A549 (cell line): Measurements from ENCODE around the gene TMEM144.

Source experiments
- CHD4 ChIP-seq: fragments of 200-600 bp; sonication (generic); IDR thresholded peaks from 2 replicates; pipeline ENCODE4 v1.6.1; 2016; ENCODE audit warnings: antibody characterized with exemption, mild to moderate bottlenecking, borderline replicate concordance
- HOXB5 ChIP-seq: fragments of 250-450 bp; sonication (Bioruptor Pico); IDR thresholded peaks from 2 replicates; pipeline ENCODE4 v1.5.0; 2020; ENCODE audit warnings: mild to moderate bottlenecking, moderate library complexity
- POLR2A ChIP-seq: IDR thresholded peaks from 2 replicates; pipeline ENCODE4 v1.6.1; 2012; ENCODE audit warnings: mild to moderate bottlenecking, low read length
- TF ChIP-seq, protein P1 (sequence below): IDR thresholded peaks from 2 replicates; pipeline ENCODE4 v1.6.1; 2012; ENCODE audit warnings: low read depth, borderline replicate concordance
- TF ChIP-seq, protein P2 (sequence below): fragments of >200 bp; sonication (Bioruptor Twin); formaldehyde crosslinking; IDR thresholded peaks from 3 replicates; pipeline ENCODE4 v1.5.1; 2016
- TF ChIP-seq, protein P3 (sequence below): fragments of >200 bp; sonication (Bioruptor Twin); formaldehyde crosslinking; IDR thresholded peaks from 3 replicates; pipeline ENCODE4 v1.6.1; 2016
- TF ChIP-seq, protein P4 (sequence below): fragments of 200-600 bp; sonication (generic); IDR thresholded peaks from 2 replicates; pipeline ENCODE4 v1.6.1; 2016; ENCODE audit warnings: antibody characterized with exemption, mild to moderate bottlenecking, moderate library complexity

DNA sequence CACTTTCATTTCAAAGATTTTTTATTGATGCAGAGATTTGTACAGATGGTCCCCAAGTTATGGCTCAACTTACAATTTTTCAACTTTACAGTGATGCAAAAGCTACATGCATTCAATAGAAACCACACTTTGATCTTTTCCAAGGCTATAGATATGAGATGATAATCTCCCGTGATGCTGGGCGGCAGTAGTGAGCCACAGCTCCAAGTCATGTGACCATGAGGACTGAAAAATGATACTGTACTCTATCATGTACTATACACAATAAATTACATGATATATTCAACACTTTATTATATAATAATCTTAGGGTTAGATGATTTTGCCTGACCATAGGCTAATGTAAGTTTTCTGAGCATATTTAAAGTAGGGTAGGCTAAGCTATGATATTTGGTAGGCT lies 23.5 kb upstream of the TMEM144 start:
- TF ChIP-seq HOXB5: no peak
- TF ChIP-seq, protein P1, sequence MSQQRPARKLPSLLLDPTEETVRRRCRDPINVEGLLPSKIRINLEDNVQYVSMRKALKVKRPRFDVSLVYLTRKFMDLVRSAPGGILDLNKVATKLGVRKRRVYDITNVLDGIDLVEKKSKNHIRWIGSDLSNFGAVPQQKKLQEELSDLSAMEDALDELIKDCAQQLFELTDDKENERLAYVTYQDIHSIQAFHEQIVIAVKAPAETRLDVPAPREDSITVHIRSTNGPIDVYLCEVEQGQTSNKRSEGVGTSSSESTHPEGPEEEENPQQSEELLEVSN: no peak
- TF ChIP-seq, protein P2, sequence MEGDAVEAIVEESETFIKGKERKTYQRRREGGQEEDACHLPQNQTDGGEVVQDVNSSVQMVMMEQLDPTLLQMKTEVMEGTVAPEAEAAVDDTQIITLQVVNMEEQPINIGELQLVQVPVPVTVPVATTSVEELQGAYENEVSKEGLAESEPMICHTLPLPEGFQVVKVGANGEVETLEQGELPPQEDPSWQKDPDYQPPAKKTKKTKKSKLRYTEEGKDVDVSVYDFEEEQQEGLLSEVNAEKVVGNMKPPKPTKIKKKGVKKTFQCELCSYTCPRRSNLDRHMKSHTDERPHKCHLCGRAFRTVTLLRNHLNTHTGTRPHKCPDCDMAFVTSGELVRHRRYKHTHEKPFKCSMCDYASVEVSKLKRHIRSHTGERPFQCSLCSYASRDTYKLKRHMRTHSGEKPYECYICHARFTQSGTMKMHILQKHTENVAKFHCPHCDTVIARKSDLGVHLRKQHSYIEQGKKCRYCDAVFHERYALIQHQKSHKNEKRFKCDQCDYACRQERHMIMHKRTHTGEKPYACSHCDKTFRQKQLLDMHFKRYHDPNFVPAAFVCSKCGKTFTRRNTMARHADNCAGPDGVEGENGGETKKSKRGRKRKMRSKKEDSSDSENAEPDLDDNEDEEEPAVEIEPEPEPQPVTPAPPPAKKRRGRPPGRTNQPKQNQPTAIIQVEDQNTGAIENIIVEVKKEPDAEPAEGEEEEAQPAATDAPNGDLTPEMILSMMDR: no peak
- TF ChIP-seq, protein P3, sequence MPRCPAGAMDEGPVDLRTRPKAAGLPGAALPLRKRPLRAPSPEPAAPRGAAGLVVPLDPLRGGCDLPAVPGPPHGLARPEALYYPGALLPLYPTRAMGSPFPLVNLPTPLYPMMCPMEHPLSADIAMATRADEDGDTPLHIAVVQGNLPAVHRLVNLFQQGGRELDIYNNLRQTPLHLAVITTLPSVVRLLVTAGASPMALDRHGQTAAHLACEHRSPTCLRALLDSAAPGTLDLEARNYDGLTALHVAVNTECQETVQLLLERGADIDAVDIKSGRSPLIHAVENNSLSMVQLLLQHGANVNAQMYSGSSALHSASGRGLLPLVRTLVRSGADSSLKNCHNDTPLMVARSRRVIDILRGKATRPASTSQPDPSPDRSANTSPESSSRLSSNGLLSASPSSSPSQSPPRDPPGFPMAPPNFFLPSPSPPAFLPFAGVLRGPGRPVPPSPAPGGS: no peak
- TF ChIP-seq CHD4: no peak
- TF ChIP-seq POLR2A: no peak
- TF ChIP-seq, protein P4, sequence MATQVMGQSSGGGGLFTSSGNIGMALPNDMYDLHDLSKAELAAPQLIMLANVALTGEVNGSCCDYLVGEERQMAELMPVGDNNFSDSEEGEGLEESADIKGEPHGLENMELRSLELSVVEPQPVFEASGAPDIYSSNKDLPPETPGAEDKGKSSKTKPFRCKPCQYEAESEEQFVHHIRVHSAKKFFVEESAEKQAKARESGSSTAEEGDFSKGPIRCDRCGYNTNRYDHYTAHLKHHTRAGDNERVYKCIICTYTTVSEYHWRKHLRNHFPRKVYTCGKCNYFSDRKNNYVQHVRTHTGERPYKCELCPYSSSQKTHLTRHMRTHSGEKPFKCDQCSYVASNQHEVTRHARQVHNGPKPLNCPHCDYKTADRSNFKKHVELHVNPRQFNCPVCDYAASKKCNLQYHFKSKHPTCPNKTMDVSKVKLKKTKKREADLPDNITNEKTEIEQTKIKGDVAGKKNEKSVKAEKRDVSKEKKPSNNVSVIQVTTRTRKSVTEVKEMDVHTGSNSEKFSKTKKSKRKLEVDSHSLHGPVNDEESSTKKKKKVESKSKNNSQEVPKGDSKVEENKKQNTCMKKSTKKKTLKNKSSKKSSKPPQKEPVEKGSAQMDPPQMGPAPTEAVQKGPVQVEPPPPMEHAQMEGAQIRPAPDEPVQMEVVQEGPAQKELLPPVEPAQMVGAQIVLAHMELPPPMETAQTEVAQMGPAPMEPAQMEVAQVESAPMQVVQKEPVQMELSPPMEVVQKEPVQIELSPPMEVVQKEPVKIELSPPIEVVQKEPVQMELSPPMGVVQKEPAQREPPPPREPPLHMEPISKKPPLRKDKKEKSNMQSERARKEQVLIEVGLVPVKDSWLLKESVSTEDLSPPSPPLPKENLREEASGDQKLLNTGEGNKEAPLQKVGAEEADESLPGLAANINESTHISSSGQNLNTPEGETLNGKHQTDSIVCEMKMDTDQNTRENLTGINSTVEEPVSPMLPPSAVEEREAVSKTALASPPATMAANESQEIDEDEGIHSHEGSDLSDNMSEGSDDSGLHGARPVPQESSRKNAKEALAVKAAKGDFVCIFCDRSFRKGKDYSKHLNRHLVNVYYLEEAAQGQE: no peak
